ENCODE data around the gene FSTL4. TPM values are rescaled to one million over a fixed set of nuclear protein-coding genes. Genes with fewer than 3 reads are reported as not detected.

FSTL4 gene
- polyA plus RNA-seq, 1 donor (not counting 4 experiments of a cell fraction or from before 2014, with no cell fraction given): 1.7 TPM

DNA sequence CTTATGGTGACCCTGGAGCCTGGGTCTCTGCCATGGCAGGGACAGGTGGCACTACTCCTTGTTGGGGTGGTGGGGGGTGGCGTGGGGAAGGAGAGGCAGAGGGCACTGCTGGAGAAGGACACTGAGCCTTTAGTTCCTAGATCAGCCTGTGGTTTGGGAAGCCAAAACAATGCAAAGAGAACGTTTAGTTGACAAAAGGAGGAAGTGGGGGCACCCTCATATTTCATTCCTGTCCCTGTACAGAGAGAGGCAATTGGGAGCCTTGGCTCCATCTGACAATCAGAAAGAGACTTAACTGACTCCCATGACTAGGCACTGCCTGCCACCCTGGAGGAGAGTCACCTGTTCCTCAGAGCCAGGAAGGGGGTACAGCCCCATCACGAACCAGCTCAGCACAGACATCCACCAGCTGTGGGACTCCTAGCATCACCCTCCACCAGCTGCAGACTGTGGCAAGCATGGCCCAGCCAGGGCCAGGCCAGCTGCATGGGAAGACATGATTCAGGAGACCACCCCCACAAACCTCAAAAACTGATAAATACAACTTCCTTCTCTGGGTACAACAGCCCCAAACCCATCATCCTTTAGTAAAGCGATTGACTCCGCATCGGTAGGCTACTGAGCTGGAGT, 303.1 kb downstream of the FSTL4 start:
- Histone ChIP-seq H3K9me1 (ENCODE audit: control insufficient read depth, extremely low read depth, insufficient read depth, low read length) (no peaks in the 10 kb centered on the region), H3K79me2 (ENCODE audit: control insufficient read depth, insufficient read depth, low read length) (no peaks in the 10 kb centered on the region), H3K4me1 (ENCODE audit: control insufficient read depth, extremely low read depth, insufficient read depth, low read length) (no peaks in the 10 kb centered on the region), H3K27ac (ENCODE audit: control insufficient read depth, insufficient read depth, low read length) (no peak overlapping the region), H3K9ac (ENCODE audit: control insufficient read depth, extremely low read depth, insufficient read depth, low read length) (no peak overlapping the region), H3K27me3 (ENCODE audit: control insufficient read depth, extremely low read depth, insufficient read depth, low read length) (no peaks in the 10 kb centered on the region), H3K4me3 (ENCODE audit: control insufficient read depth in 2 of 3, extremely low read depth in 1 of 3, insufficient read depth in 2 of 3, low read depth in 1 of 3, low read length in 3 of 3) (no peak overlapping the region), H3K9me3 (ENCODE audit: control insufficient read depth, low read depth, low read length) (no peaks in the 10 kb centered on the region), H2AFZ (ENCODE audit: control insufficient read depth, low read length) (no peak overlapping the region), H3K4me2 (ENCODE audit: control insufficient read depth, extremely low read depth, insufficient read depth, low read depth, low read length) (no peak overlapping the region), H4K20me1 (ENCODE audit: control insufficient read depth, extremely low read depth, insufficient read depth, low read length) (no peaks in the 10 kb centered on the region), H3K36me3 (ENCODE audit: control insufficient read depth in 2 of 2, extremely low read depth in 1 of 2, insufficient read depth in 2 of 2, low read length in 2 of 2) (no peaks in the 10 kb centered on the region)
- dilution Hi-C loops (cut with MboI; ENCODE audit: extremely low pct_ligation_motif_present, low sequenced_read_pairs): no loop called here
- TF ChIP-seq EZH2 (IDR thresholded peaks at IDR 0.05; ENCODE audit: low read length) (no peak), CTCF (optimal IDR thresholded peaks at IDR 0.05 in 1 of 3, IDR thresholded peaks at IDR 0.05 in 1 of 3, conservative IDR thresholded peaks at IDR 0.05 in 1 of 3; ENCODE audit: extremely low read depth in 1 of 3, insufficient read depth in 2 of 3, low read length in 3 of 3) (no peak)
- DNase-seq (ENCODE audit: low read depth, low spot score) (no peak), FAIRE-seq (no peak)

DNA sequence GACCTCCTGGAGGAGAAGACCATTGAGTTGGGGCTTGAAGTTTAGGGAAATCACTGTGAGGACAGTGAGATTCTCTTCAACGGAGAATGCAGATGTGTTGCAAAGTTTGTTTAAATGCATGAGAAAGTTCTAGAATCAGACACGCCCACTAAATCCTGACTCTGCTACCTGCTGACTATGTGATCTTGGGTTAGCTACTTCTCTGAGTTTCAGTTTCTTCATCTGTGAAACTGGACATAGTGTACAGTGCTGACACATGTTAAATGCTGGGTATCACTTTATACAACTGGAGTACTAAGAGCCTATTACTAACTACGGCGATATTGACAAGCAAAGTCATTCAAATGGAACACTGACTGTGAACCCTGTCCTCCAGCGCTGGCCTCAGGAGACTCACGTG, 305.1 kb downstream of the FSTL4 start:
- H3K4me3 ChIP-seq (ENCODE audit: control insufficient read depth in 2 of 3, extremely low read depth in 1 of 3, insufficient read depth in 2 of 3, low read depth in 1 of 3, low read length in 3 of 3): no peak overlapping the region
- no peaks in the 10 kb centered on the region for H3K27me3 ChIP-seq (ENCODE audit: control insufficient read depth, extremely low read depth, insufficient read depth, low read length)
- no peak overlapping the region for H2AFZ ChIP-seq (ENCODE audit: control insufficient read depth, low read length)
- dilution Hi-C loops (cut with MboI; ENCODE audit: extremely low pct_ligation_motif_present, low sequenced_read_pairs): no loop called here
- H3K9me1 ChIP-seq (ENCODE audit: control insufficient read depth, extremely low read depth, insufficient read depth, low read length): no peaks in the 10 kb centered on the region
- no peak for FAIRE-seq
- no peaks in the 10 kb centered on the region for H3K36me3 ChIP-seq (ENCODE audit: control insufficient read depth in 2 of 2, extremely low read depth in 1 of 2, insufficient read depth in 2 of 2, low read length in 2 of 2)
- no peak overlapping the region for H3K27ac ChIP-seq (ENCODE audit: control insufficient read depth, insufficient read depth, low read length)
- no peaks in the 10 kb centered on the region for H3K79me2 ChIP-seq (ENCODE audit: control insufficient read depth, insufficient read depth, low read length)
- H3K4me1 ChIP-seq (ENCODE audit: control insufficient read depth, extremely low read depth, insufficient read depth, low read length): no peaks in the 10 kb centered on the region
- no peaks in the 10 kb centered on the region for H4K20me1 ChIP-seq (ENCODE audit: control insufficient read depth, extremely low read depth, insufficient read depth, low read length)
- no peak overlapping the region for H3K4me2 ChIP-seq (ENCODE audit: control insufficient read depth, extremely low read depth, insufficient read depth, low read depth, low read length)
- TF ChIP-seq CTCF (optimal IDR thresholded peaks at IDR 0.05 in 1 of 3, IDR thresholded peaks at IDR 0.05 in 1 of 3, conservative IDR thresholded peaks at IDR 0.05 in 1 of 3; ENCODE audit: extremely low read depth in 1 of 3, insufficient read depth in 2 of 3, low read length in 3 of 3) (no peak), EZH2 (IDR thresholded peaks at IDR 0.05; ENCODE audit: low read length) (no peak)
- no peaks in the 10 kb centered on the region for H3K9me3 ChIP-seq (ENCODE audit: control insufficient read depth, low read depth, low read length)
- no peak for DNase-seq (ENCODE audit: low read depth, low spot score)
- no peak overlapping the region for H3K9ac ChIP-seq (ENCODE audit: control insufficient read depth, extremely low read depth, insufficient read depth, low read length)

All from keratinocyte (primary cell).